Neural cell (in vitro differentiated cells): ENCODE results near the gene GCC1. TPM values are rescaled to one million over a fixed set of nuclear protein-coding genes. Genes with fewer than 3 reads are reported as not detected.

Experiments
- H2AFZ ChIP-seq: fragments of 200-600, 300-800 bp; sonication (generic), shearing (Covaris generic); 2 replicates; pipeline ENCODE4 v1.6.0; 2014; ENCODE audit warnings: low read depth, mild to moderate bottlenecking, antibody characterized with exemption, low read length, moderate library complexity
- H3F3A ChIP-seq: fragments of 200-600 bp; shearing (Covaris generic); 2 replicates; pipeline ENCODE4 v1.6.1; 2016; ENCODE audit warnings: mild to moderate bottlenecking, moderate library complexity, mixed read lengths, antibody characterized with exemption, low read length; ENCODE audit not compliant: insufficient read depth, poor library complexity, severe bottlenecking
- H3K27ac ChIP-seq: fragments of 200-600, 300-800 bp; sonication (generic), shearing (Covaris generic); 2 replicates; pipeline ENCODE4 v1.5.1; 2014; ENCODE audit warnings: mild to moderate bottlenecking, low read length, moderate library complexity
- H3K27me3 ChIP-seq: fragments of 300-800, 200-600 bp; sonication (generic), shearing (Covaris generic); 2 replicates; pipeline ENCODE4 v1.6.0; 2014; ENCODE audit warnings: mild to moderate bottlenecking, low read depth, low read length, moderate library complexity; ENCODE audit not compliant: insufficient read depth
- H3K36me3 ChIP-seq: fragments of 300-800, 200-600 bp; sonication (generic), shearing (Covaris generic); 2 replicates; pipeline ENCODE4 v1.5.1; 2014; ENCODE audit warnings: mild to moderate bottlenecking, antibody characterized with exemption, low read length, moderate library complexity; ENCODE audit not compliant: insufficient read depth
- H3K4me2 ChIP-seq: fragments of 300-800, 200-600 bp; sonication (generic), shearing (Covaris generic); 2 replicates; pipeline ENCODE4 v1.6.0; 2014; ENCODE audit warnings: mild to moderate bottlenecking, low read length
- H3K4me3 ChIP-seq: fragments of 300-800, 200-600 bp; sonication (generic), shearing (Covaris generic); 2 replicates; pipeline ENCODE4 v1.5.1; 2014; ENCODE audit warnings: mild to moderate bottlenecking, low read length, moderate library complexity
- H3K79me2 ChIP-seq: fragments of 200-600 bp; shearing (Covaris generic); replicated peaks from 2 replicates; pipeline ENCODE4 v1.6.0; 2014; ENCODE audit warnings: mild to moderate bottlenecking, low read length, moderate library complexity; ENCODE audit not compliant: insufficient read depth
- H3K9ac ChIP-seq: fragments of 300-800, 200-600 bp; sonication (generic), shearing (Covaris generic); 2 replicates; pipeline ENCODE4 v1.6.1; 2016; ENCODE audit warnings: mild to moderate bottlenecking, low read length, mixed read lengths
- H3K9me2 ChIP-seq: fragments of 200-600 bp; shearing (Covaris generic); 2 replicates; pipeline ENCODE4 v1.6.1; 2016; ENCODE audit warnings: mild to moderate bottlenecking, low read length, mixed read lengths; ENCODE audit not compliant: insufficient read depth
- H3K9me3 ChIP-seq: fragments of 200-600, 300-800 bp; sonication (generic), shearing (Covaris generic); 2 replicates; pipeline ENCODE4 v1.6.1; 2016; ENCODE audit warnings: mild to moderate bottlenecking, mixed run types, low read length, moderate library complexity, mixed read lengths
- H4K20me1 ChIP-seq: fragments of 200-600 bp; shearing (Covaris generic); 2 replicates; pipeline ENCODE4 v1.6.1; 2016; ENCODE audit warnings: mild to moderate bottlenecking, mixed run types; ENCODE audit not compliant: insufficient read depth
- CTCF ChIP-seq: fragments of 450-650 bp; IDR thresholded peaks from 2 replicates; pipeline ENCODE4 v1.5.1; 2014; ENCODE audit warnings: antibody characterized with exemption, mild to moderate bottlenecking, moderate library complexity; ENCODE audit not compliant: poor library complexity, severe bottlenecking
- EP300 ChIP-seq: fragments of 450-650 bp; conservative IDR thresholded peaks from 2 replicates; pipeline ENCODE4 v1.6.1; 2014; ENCODE audit warnings: antibody characterized with exemption, mild to moderate bottlenecking, moderate library complexity; ENCODE audit not compliant: poor library complexity, severe bottlenecking
- EZH2 ChIP-seq: fragments of 200-600, 300-800 bp; shearing (Covaris generic), sonication (generic); IDR thresholded peaks from 2 replicates; pipeline ENCODE4 v1.6.1; 2014; ENCODE audit warnings: antibody characterized with exemption, low read length, borderline replicate concordance, mild to moderate bottlenecking; ENCODE audit not compliant: insufficient read depth, poor library complexity, severe bottlenecking
- MXI1 ChIP-seq: fragments of 450-650 bp; conservative IDR thresholded peaks from 2 replicates; pipeline ENCODE4 v1.6.1; 2014; ENCODE audit warnings: antibody characterized with exemption, mild to moderate bottlenecking; ENCODE audit not compliant: poor library complexity, severe bottlenecking
- POLR2AphosphoS5 ChIP-seq: IDR thresholded peaks from 2 replicates; pipeline ENCODE4 v1.6.1; 2012
- RAD21 ChIP-seq: fragments of 450-650 bp; conservative IDR thresholded peaks from 2 replicates; pipeline ENCODE4 v1.6.1; 2014; ENCODE audit warnings: antibody characterized with exemption, mild to moderate bottlenecking, moderate library complexity
- REST ChIP-seq: IDR thresholded peaks from 2 replicates; pipeline ENCODE4 v1.6.1; 2012; ENCODE audit warnings: borderline replicate concordance
- SMC3 ChIP-seq: fragments of 450-650 bp; conservative IDR thresholded peaks from 2 replicates; pipeline ENCODE4 v1.6.1; 2014; ENCODE audit warnings: antibody characterized with exemption, mild to moderate bottlenecking, moderate library complexity; ENCODE audit not compliant: poor library complexity
- TAF1 ChIP-seq: IDR thresholded peaks from 2 replicates; pipeline ENCODE4 v1.6.1; 2012; ENCODE audit warnings: low read depth
- polyA plus RNA-seq: library from polyadenylated mRNA; depleted of rRNA; stranded (reverse); fragments of >200 nt; gene quantifications from 2 replicates; pipeline ENCODE4 v1.2.3, GENCODE V29; 2014

Gene GCC1
- polyA plus RNA-seq, 1 donor from 2014 or later, result 6.6 TPM

- Histone ChIP-seq H3K4me2 (no peak overlapping the region), H3K9ac (no peak overlapping the region), H4K20me1 (no peaks in the 10 kb centered on the region), H3K9me2 (no peaks in the 10 kb centered on the region), H3K79me2 (no peaks in the 10 kb centered on the region), H3K9me3 (no peaks in the 10 kb centered on the region), H3K36me3 (no peaks in the 10 kb centered on the region), H3F3A (no peaks in the 10 kb centered on the region), H3K27me3 (no peaks in the 10 kb centered on the region), H2AFZ (no peak overlapping the region), H3K27ac (no peak overlapping the region), H3K4me3 (no peak overlapping the region)
- TF ChIP-seq RAD21 (no peak), POLR2AphosphoS5 (no peak), EZH2 (no peak), CTCF (no peak), EP300 (no peak), MXI1 (no peak)
Measured at GRCh38 chr7:127609297-127609696, 23.9 kb upstream of the GCC1 start.

GRCh38 chr7:127608446-127608845, 23.1 kb upstream of the GCC1 start:
- Histone ChIP-seq H3K9ac (no peak overlapping the region), H3K4me3 (no peak overlapping the region), H3K36me3 (no peaks in the 10 kb centered on the region), H3K27me3 (no peaks in the 10 kb centered on the region), H3K9me3 (no peaks in the 10 kb centered on the region), H3F3A (no peaks in the 10 kb centered on the region), H3K79me2 (no peaks in the 10 kb centered on the region), H3K27ac (no peak overlapping the region), H3K9me2 (no peaks in the 10 kb centered on the region), H3K4me2 (no peak overlapping the region), H4K20me1 (no peaks in the 10 kb centered on the region), H2AFZ (no peak overlapping the region)
- TF ChIP-seq CTCF (no peak), EZH2 (no peak), TAF1 (no peak), REST (no peak), MXI1 (no peak), EP300 (no peak), SMC3 (no peak), RAD21 (no peak), POLR2AphosphoS5 (no peak)
